ENCODE results near the gene SH3BP5.

DNA sequence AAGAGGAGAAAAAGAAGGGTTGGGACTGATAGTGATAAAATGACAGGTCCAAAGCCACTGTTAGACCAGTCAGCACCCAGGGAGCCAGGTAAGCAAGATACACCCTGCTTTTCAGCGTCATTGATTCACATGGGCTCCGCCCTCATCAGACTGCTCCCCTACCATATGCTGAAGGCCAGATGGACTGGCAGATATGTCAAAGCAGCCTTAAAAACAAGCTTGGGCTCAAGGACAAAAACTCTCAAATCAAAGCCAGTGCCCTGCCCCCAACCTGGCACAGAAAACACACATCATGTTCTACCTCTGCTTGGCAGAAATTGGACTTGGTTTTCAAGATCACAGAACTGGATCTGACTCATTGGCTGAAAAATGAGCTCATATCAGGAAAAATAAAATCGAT, 33.4 kb downstream of the SH3BP5 start:
- no peak for TF ChIP-seq POLR2A (IDR thresholded peaks at IDR 0.05)
- no peak for TF ChIP-seq CTCF (IDR thresholded peaks at IDR 0.05)
- no peak for TF ChIP-seq POLR2AphosphoS5 (IDR thresholded peaks at IDR 0.05)
